HG02870 (cell line): ENCODE data around the gene DYNLRB2.

Source experiments
- ATAC-seq: cut with Tn5 transposase; IDR thresholded peaks from one replicate; pipeline ENCODE4 v1.9.1; 2021; ENCODE audit warnings: mild to moderate bottlenecking, moderate library complexity; ENCODE audit not compliant: unreplicated experiment

The DYNLRB2 gene

GRCh38 chr16:80596507-80597207 is 55.9 kb downstream of the DYNLRB2 start:
- no peak for ATAC-seq

GRCh38 chr16:80599466-80599865 is 58.7 kb downstream of the DYNLRB2 start:
- ATAC-seq: no peak
